Stimulated activated CD8-positive, alpha-beta memory T cell treated with anti-CD3 and anti-CD28 coated beads, Interleukin-4, amount 100 ng/mL, for 1 hour (primary cell): Measurements from ENCODE around the gene KCNK1.

Experiments
- DNase-seq, 2 donors: peaks; one replicate each; pipeline ENCODE4 v3.0.0-alpha.2; 2020; ENCODE audit warnings: low read depth in 2 of 2, low spot score in 1 of 2

The KCNK1 gene

GRCh38 chr1:233635765-233636502, 22.0 kb downstream of the KCNK1 start:
- no peak for DNase-seq

GRCh38 chr1:233636503-233636877, 22.6 kb downstream of the KCNK1 start:
- DNase-seq = no peak

- no peak for DNase-seq
Measured at GRCh38 chr1:233638513-233638912, 24.6 kb downstream of the KCNK1 start.

- DNase-seq = no peak
Measured at GRCh38 chr1:233639611-233640010, 25.7 kb downstream of the KCNK1 start.

GRCh38 chr1:233640179-233640578, 26.3 kb downstream of the KCNK1 start:
- DNase-seq = no peak

- DNase-seq = no peak
Measured at GRCh38 chr1:233641029-233641428, 27.1 kb downstream of the KCNK1 start.

GRCh38 chr1:233647073-233647472, 33.2 kb downstream of the KCNK1 start:
- DNase-seq = no peak

- DNase-seq = no peak
Measured at GRCh38 chr1:233647636-233648035, 33.7 kb downstream of the KCNK1 start.

- DNase-seq = no peak
Measured at GRCh38 chr1:233651061-233651460, 37.2 kb downstream of the KCNK1 start.

GRCh38 chr1:233651563-233652233, 37.8 kb downstream of the KCNK1 start:
- no peak for DNase-seq

GRCh38 chr1:233652526-233652925, 38.6 kb downstream of the KCNK1 start:
- DNase-seq = no peak

GRCh38 chr1:233654658-233655280, 40.9 kb downstream of the KCNK1 start:
- DNase-seq = no peak

- no peak for DNase-seq
Measured at GRCh38 chr1:233655301-233655740, 41.4 kb downstream of the KCNK1 start.

GRCh38 chr1:233656032-233656635, 42.2 kb downstream of the KCNK1 start:
- DNase-seq = no peak

- no peak for DNase-seq
Measured at GRCh38 chr1:233656687-233657086, 42.8 kb downstream of the KCNK1 start.

GRCh38 chr1:233657466-233657865, 43.6 kb downstream of the KCNK1 start:
- no peak for DNase-seq

GRCh38 chr1:233659495-233659894, 45.6 kb downstream of the KCNK1 start:
- DNase-seq = no peak

GRCh38 chr1:233661376-233662159, 47.7 kb downstream of the KCNK1 start:
- DNase-seq = no peak

- no peak for DNase-seq
Measured at GRCh38 chr1:233662575-233663304, 48.8 kb downstream of the KCNK1 start.

GRCh38 chr1:233664253-233664652, 50.3 kb downstream of the KCNK1 start:
- DNase-seq = no peak
